RCC 7860 (cell line): ENCODE data around the gene PRPSAP1.

Experiments
- DNase-seq: peaks from one replicate; pipeline ENCODE4 v3.0.0-alpha.2; 2015; ENCODE audit warnings: low spot score
- FAIRE-seq: peaks from 2 replicates; lab custom pipeline; 2012; peaks lifted over from hg19 to GRCh38; lab: Jason Lieb, UNC

PRPSAP1 gene

DNA sequence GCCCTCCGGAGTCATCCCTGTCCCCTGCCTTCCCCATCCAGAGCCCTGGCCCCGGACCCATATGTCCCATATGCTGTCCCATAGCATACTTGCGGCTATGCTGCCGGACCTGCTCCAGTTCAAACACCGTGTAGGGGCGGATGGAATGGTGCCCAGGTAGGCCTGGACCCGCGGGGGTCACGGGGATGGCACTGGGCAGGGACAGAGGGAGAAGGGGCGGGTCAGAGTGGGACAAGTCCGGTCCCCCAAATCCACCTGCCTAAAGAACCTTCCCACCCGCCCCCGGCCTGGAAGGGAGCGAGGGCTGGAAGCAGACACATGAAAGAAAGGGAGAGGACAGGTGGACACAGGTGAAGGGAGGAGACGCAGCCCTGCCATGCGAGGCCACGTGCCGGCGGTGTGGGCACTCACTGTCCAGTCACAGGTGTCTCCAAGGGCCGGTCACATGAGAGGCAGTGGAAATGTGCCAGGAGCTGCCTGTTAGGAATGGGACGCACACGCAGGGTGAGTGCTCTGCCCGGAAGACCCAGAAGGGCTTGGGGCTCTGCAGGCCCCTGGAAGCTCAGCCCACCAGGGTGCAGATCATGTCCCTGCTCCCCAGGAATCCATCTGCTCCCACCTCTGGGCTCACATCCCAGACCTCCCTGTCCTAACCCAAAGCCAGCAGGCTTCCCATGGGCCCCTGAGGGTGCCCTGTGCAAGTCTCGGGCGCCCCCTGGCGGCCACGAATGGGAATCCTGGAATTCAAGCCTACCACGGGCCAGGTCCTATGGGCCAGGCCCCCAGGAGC, 74.6 kb downstream of the PRPSAP1 start:
- peak; percentile 59 for DNase-seq
- no peak for FAIRE-seq

DNA sequence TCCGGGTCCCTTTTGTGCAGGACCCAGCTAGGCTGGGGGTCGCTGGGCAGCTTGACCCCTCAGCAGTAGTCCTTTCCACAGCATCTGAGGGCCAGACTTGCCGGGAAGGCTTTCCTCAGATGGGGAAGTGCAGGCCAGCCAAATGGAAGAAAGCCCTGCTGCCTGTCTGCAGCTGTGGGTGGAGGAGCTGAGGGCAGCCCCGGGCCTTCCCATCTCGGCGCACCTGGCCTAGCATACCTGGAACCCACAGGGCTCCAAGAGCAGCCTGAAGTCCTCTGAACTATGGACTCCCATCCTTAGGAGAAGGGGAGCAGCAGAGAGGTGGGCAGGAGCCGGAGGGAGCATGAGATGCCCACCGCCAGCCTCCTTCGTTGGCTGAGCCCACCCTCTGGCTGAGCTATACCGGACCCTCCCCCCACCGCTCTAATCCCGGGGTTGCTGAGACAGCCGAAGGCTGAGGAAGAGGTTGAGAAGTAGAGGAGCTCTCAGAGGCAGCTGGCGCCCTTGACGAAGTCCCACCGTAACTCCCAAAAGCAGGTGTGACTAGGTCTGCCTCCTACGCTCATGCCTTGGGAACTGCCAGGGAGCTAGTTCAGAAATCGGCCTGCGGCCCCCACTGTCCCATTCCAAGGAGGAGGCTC, 75.3 kb downstream of the PRPSAP1 start:
- FAIRE-seq (no peak), DNase-seq (no peak)

DNA sequence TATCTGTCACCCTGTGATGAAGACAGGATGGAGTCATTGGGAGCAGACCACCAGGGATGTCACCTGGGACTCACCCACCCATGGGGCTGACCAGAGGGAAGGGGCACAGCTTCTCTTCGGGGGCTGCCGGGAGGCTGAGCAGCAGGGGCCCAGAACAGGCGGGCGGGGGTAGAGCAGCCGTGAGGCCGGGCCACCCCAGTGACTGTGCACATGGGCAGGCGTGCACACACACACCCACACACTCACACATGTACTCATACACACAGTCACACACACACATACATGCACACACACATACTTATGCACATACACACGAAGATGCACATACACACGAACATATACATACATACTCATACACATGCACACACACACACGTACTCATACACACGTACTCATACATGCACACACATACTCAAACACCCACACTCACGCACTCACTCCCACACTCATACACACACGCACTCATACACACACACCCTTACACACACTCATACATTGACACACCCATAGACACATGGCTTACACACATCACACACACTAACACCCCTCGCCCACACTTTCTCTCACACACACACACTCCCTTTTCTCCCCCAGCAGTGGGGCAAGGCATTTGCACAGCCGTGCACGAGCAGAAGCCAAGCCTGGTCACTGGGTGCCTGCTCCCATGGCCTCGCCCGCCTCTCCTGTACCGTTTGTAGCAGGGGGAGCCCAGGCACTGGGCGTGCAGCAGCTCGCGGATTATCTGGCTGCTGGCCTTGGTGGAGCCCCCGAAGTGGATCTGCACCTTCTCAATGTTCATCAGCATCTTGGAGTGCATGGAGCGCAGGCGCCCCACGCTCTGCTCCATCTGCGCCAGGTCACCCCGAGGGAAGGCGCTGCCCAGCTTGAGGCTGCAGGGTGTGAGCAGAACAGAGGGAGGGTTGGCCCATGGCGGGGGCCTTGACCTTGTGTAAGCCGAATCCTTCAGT, 76.1 kb downstream of the PRPSAP1 start:
- FAIRE-seq (no peak), DNase-seq (no peak)

DNA sequence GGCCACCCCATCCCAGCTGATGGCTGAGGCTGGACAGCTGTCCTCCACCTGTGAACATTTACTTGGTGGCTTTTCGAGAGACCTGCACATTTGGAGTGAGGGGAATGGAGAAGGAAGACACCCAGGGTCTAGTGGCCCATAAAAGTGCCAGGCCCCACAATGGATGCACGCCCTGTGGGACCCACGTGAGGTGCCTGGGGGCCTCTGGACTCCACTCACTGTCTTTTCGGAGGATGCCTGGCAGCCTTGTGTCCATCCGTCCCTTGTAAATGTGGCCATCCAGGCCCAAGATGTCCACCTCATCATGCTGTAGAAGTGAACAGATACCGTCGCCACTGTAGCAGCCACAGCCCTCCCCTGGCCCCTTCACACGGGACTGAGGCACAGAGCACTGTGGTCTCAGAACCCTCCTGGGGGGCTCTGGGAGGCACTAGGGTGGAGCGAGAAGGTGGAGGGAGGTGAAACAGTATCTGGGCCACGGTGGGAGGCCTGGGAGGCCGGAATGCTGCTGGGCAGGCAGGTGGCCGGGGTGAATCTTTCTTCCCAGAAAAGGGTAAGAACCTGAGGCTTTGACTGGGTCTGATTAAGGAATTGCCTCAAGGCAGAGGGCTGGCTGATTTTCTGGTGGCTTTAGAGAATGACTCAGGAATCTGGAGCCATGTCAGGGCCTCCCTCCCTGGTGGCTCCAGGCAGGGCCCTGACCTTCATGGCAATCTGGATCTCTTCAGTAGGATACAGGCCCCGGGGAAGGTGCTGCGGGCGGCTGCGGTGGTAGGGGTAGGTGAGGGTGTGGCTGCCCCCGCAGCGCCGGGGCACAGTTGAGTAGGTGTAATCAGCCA, 77.0 kb downstream of the PRPSAP1 start:
- DNase-seq, result no peak

DNA sequence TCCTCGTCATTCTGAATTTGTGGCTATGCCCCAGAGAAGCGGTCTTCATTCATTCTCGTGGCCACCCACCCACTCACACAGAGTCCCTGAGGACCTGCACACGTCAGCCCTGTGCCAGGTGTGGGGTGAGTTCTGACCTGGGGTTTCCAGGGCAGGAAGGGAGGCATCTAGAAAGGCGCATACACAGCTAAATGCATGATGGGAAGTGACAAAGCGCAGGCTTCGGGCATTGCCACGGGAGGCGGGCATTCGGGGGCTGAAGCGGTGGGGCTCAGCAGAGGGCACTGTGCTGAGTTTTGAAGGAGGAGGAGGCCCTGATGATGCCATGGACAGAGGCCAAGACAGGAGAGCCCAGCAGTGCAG, 77.7 kb downstream of the PRPSAP1 start:
- FAIRE-seq (no peak), DNase-seq (no peak)

More for the DNA sequence above, 77.0 kb downstream of the PRPSAP1 start:
- FAIRE-seq, result no peak

DNA sequence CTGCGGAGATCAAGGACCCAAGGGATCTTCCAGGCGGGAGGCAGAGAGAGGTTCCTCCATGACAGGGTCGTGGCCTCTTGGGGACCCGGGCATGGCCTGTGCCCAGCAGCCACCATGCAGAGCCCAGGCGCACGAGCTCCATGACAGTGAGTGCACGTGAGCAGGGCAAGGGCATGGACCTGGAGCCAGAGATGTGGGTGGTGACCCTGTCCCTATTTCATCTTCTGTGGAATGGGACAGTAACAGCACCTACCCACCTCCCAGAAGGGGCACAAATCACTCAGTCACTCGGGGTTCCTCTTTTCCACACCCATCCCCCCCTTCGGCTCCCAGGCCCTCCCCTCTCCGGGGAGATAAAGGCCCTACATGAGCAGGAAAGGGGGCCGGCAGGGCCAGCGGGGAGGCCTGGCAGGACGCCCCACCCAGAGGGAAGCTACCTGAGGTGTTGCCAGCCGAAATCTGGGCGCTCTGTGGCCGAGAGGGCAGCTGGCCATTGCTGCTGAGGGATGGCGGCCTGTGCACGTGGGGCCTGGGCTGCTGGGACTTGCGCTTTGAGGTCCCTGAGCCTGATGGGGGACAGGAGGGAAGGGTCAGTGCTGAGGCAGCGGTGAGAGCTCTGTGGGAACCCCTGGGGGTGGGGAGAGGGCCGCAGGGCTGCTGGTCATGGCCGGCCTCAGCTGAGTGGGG, 78.2 kb downstream of the PRPSAP1 start:
- DNase-seq, result no peak
- no peak for FAIRE-seq

DNA sequence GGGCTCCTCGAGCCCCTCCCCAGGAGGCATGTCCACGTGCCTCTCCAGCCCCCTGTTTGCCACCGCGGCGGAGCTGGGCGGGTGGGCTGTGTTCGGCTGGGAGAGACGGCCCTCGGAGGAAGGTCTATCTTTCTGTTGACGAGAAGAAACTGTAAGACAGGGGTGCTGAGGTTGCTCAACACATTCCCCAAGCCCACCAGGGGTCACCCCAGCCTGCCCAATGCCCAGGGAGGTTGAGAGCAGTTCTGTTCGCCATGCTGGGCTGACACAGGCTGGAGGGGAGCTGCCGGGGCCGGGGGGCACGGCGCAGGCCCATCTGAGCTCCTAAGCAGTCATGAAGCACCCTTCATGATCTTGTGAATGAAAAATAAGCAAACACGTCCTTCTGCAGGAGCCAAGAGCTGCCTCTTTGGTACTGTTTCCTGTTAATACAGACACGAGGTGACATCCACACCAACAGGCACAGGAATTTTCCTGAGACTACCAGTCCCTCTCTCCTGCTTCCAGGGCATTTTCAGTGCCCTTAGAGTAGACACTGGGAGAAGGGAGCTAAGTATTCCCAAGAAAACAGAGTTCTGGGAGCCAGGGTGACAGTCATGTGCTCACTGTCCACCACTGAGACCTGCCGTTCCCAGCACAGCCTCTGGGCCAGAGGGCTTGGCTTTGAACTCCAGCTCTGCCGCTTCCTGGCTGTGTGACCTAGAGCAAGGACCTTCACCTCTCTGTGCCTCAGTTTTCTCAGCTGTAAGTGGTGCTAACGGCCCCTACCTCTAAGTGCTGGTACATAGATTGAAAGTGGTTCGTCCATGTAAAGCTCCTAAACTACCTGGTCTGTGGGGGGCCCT, 79.4 kb downstream of the PRPSAP1 start:
- FAIRE-seq, result no peak
- no peak for DNase-seq

DNA sequence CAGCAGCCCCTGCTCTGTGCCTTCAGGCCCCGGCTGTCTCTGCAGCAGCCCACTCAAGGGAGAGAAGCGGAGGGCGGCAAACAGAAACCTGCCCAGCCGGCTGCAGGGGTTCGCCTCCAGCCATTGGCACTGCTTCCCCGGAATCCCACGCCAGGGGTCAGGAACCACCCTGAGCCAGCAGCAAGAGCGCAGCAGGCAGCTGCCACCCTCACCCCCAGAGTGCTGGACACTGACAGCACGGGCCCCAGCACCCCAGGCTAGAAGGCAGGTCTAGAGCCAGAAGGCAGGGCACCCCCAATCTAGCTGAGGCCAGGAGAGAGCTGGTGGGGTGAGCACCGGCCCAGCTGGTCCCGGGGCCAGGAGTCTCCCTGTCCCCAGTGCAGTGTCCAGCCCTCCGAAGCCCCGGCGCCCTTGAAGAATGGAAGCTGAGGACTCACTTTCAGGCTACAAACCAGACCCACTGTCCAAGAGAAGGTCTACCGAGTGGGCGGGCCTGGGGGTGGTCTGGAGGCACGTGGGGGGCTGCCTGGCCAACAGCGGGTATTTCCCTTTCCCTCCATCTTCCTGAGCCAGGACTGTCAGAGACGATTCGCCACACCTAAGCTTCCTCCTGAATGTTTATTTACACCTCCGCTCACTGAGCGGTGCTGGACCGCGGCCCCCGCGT, 80.1 kb downstream of the PRPSAP1 start:
- DNase-seq, result no peak
- FAIRE-seq, result no peak

DNA sequence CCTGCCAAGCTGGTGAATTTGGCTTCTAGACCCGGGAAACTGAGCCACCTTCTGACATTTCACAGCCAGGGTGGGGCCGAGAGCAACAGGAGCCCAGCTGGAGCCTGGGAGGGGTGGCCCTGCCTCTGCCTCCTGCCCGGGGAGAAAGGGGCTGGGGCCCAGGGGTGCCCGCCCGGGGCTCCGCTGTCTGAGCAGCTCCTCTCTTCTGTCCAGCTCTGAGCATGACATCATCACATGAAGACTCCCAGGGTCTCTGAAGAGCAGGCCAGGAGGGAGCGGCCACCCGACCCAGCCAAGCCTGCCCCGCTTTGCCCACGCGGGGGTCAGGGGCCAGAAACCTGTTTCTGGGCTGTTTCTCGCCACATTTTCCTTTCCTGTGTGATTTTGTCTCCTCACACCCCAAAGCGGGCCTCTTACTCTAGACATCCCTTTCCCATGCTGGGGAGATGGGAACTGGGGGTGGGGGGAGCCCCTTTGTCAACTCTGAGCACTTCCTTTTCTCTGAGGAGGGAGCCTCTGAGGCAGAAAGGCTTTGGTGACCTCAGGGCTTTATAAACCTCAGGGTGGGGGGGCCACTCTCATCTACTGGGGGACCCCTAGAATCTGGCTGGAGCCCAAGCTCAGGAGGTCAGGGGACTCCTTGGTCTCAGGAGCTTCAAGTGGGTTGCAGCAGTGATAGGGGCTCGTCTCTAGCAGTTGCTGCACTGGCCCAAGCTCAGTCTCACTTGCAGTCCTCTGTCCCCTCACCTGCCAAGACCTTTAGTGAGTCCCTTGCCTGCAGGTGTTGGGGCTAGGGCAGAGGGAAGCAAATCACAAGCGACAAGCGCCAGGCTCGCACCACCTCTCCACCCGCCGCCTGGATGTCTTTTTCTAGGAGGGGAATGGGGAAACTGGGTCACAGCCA, 80.9 kb downstream of the PRPSAP1 start:
- DNase-seq (no peak), FAIRE-seq (no peak)

DNA sequence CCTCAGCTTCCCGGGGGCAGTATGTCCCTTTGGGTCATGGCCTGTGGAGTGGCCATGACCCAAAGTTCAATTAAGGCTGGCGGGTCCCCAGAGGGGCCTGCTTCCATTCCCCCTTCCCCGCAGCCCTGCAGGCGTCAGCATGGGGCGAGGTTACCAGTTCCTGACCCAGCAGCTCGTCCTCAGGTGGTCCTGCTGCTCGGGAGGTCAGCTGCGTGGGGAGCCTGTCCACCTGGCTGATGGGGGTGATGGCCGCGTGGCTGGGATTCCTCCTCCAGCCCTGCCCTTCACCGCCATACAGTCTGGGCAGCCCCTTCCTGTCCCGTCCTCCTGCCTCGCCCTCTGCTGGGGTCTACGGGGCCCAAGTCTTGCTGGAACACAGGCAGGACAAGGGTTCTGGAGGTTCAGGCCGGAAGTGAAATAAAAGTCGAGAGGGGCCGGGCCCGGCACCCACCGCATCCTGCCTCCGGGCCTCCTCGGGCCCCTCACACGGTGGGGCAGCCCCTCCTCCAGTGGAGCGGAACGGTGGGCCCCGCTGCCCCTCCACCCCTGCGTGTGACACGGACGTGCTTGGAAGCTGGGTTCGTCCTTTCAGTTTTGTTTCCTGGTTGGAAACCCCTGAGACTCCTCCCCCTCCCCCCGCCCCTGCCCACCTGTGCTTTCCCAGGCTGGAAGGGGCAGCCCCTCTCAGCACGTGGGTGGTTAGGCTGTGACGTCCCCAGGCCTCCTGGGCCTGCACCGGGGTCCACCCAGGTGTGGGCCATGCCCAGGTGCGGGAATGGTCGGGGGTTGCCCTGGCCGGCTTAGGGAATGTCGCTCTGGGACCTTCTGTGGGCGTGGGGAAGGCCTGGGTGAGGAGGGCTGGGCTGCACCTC, 81.8 kb downstream of the PRPSAP1 start:
- FAIRE-seq, result no peak
- no peak for DNase-seq

DNA sequence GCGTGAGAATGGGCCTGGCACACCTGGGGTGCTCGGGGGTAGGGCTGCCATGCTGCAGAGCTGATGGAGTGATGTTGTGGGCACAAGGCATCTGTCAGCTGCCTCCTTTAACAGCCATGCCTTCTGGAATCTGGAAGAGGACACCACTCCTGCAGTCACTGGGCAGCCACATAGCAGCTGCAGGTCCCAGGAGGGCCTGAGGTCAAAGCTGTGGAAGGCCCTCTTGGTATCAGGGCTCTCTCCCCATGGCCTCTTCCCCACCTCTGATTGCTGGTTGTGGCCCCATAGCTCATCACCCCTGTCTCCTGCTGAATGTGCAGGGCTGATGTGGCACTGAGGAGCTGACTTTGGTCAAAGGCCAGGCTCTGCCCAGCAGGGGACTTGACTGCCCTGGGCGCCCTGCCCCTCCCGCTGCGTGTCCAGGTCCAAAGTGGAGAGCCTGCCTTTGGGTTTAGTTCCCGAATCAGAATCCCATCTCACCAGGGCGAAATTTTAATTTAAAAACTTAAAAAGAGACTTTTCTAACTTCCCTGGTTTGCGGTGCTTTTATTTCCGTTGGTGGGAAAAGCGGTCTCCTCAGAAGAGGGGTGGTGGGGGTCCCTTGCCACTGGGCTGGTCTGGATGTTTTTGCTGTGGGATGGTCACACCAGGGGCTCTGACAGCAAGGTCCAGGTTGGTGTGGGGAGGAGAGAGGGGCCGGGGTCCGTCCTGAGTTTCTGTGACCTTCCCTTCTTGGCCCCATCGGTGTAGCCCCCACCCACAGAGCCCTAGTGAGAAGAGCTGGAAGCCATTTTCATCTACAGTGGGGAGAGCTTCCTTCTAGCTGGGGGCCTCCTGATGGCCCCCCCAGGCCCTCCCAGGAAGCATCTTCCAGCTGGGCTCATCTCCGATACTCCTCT, 82.7 kb downstream of the PRPSAP1 start:
- DNase-seq, result no peak
- FAIRE-seq, result no peak

DNA sequence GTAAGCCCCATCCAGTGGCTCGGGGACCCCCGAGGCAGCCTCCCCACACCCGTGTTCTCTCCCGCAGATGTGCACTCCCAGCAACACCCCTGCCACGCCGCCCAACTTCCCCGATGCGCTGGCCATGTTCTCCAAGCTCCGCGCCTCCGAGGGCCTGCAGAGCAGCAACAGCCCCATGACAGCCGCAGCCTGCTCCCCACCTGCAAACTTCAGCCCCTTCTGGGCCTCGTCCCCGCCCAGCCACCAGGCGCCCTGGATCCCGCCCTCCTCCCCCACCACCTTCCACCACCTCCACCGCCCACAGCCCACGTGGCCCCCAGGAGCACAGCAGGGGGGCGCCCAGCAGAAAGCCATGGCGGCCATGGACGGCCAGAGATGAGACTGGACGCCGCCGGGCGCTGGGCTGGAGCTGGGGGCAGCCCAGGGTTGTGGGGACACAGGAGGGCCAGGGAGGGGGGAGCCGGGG, 83.6 kb downstream of the PRPSAP1 start:
- DNase-seq, result no peak
- FAIRE-seq, result no peak

DNA sequence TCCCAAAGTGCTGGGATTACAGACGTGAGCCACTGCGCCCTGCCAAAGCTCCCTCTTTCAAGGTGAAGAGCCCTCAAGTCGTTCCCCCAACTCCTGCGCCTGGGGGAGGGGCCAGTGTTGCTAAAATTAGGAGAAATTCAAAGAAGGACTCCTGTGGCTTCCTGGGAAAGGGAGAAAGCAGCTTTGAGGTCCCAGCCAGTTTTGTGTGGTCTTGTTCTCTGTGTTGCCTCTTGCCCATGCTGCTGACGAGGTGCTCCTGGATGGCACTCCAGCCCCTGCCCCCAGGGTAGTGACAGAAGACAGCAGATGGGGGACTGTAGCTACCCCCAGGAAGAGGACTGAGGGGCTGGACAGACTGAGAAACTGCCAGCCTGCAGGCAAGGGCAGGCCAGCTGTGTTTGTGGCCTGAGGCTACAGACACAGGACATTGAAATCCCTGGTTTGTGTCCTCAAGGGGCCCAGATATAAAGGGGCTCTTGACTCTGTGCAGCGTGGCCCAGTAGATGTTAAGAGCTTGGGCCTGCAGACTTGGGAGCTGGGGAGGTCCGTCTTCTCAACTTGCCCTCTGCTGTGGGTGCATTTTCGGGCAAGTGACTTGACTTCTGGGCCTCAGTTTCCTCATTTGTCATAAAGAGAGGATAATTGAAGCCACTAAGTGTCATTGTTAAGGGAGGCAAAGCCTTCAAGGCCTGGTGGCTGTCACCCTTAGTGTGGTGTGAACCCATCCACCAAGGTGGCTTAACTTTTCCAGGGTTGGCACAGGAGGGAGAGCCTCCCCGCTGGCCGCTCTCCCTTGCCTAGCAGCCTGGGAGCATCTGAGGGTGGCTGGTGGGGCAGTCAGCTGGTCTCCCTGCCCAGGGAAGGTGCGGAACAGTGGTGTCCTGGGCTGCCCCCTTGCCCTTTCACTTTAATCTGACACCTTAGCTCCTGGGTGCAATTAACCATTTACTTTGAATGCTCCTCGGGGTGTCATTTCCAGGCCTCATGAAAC, 84.4 kb downstream of the PRPSAP1 start:
- DNase-seq (no peak), FAIRE-seq (no peak)

DNA sequence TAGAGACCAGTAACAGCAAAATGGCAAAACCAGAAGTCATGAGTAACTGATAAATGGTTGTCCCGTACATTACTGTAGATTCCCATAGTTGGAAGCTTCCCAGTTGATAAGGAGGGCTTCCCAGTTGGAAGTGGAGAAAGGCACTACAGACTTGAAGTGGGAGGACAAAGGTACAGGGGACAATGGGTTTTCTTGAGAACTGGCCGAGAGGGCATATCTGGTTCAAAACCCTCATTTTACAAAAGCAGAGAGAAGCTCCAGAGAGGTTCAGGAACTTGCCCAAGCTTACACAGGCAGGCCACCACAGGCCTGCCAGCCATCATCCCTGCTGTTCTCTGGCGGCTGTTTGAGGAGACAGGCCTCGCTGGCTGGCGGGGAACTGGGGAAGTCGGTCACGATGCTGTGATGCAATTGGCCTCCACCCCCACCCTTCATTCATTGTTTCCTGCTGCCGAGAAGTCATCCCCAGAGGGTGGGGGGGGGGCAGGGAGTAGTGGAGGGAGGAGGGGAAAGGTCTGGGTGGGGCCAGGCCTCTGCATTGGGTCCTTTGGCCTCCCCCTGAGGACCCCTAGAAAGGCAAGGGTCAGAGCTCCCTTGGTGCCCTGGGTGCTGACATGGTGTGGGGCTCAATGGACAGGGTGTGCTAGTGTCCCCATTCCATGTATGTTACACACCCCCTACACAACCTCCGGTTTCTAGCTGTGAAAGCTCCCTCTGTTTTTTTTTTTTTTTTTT, 85.5 kb downstream of the PRPSAP1 start:
- DNase-seq, result no peak
- FAIRE-seq, result no peak
